ENCODE data around the gene LPIN1. TPM values are rescaled to one million over a fixed set of nuclear protein-coding genes. Genes with fewer than 3 reads are reported as not detected.

LPIN1 gene
- total RNA-seq, 1 experiment from 2014 or later, result 13.9 TPM

DNA sequence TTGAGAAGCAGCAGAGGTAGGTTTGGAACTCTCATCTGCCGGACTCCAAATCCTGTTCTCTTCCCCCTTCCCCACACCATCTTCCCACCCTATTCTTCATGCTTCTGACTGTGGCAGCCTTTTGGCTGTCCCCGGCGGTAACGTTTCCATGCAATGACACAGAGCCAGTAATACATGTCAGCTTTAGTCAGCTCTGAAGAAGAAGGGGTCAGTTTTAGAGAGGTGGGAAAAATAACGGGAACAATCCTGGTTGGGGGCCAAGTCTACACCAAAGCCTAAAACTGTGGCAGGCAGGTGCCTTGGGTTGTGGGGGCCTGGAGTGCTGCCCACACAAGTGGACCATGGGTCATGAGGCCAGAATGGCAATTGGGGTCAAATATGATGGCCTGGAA is 106.8 kb downstream of the LPIN1 start:
- peaks cover 14% of the 10 kb centered on the region for H3K4me1 Mint-ChIP-seq
- H3K27me3 Mint-ChIP-seq (ENCODE audit: low read depth), result peaks cover 5% of the 10 kb centered on the region
- H3K36me3 Mint-ChIP-seq, result peaks cover 30% of the 10 kb centered on the region
- peaks cover 41% of the 10 kb centered on the region for H3K9me3 Mint-ChIP-seq
- DNase-seq (ENCODE audit: low spot score) (no peak), ATAC-seq (no peak)
- H3K4me3 Mint-ChIP-seq, result no peak overlapping the region
- POLR2A ChIA-PET, result no interaction called here
- no peak overlapping the region for H3K27ac Mint-ChIP-seq
- CTCF ChIA-PET, result no interaction called here
- TF ChIP-seq OVOL2 (CRISPR knock-in tag; IDR thresholded peaks at IDR 0.05; ENCODE audit: borderline replicate concordance), result no peak
- no peak for TF ChIP-seq NFYB (CRISPR knock-in tag; conservative IDR thresholded peaks at IDR 0.05; ENCODE audit: low read depth)
- no peak for TF ChIP-seq ZBTB21 (CRISPR knock-in tag; IDR thresholded peaks at IDR 0.05; ENCODE audit: borderline replicate concordance)
- no peak for TF ChIP-seq MYBL2 (CRISPR knock-in tag; IDR thresholded peaks at IDR 0.05)
- no peak for TF ChIP-seq ETV6 (CRISPR knock-in tag; IDR thresholded peaks at IDR 0.05)
- TF ChIP-seq ZSCAN18 (CRISPR knock-in tag; IDR thresholded peaks at IDR 0.05), result no peak

DNA sequence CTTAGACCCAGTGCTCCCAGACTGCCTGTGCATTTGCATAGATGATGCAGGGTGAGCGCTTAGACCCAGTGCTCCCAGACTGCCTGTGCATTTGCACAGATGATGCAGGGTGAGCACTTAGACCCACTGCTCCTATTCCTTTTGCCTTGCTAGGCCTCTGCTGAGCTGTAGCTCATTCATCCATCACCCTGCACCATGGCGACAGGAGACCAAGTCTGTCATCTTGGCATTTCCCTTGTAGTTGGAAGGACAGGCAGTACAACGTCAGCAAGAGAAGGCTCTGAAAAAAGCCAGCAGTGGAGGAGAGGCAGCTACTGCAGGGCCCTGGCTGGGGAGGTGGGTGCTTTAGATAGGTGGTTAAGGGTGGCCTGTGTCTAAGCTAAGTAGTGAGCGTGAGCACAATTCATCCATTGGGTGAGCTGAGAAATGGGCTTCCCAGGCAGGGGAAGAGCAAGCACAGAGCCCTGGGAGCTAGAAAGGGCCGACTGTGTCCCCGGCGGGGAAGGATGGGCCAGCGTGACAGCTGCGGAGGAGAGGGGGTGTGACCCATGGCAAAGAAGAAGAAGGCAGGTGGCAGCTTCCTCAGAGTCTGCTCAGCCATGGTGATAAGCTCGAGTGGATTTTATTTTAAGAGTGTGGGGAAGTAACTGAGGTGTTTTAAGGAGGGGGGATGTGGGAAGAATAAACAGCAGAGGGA is 108.8 kb downstream of the LPIN1 start:
- POLR2A ChIA-PET, result interaction anchor here (0.6 kb wide), 1 partner anchor 472 kb away, joined by 4 read pairs; no protein-coding TSS in a partner anchor
- DNase-seq (ENCODE audit: low spot score), result no peak
- Mint-ChIP-seq H3K27me3 (ENCODE audit: low read depth) (peaks cover 5% of the 10 kb centered on the region), H3K36me3 (peaks cover 39% of the 10 kb centered on the region), H3K4me3 (no peak overlapping the region), H3K4me1 (peaks cover 3% of the 10 kb centered on the region), H3K27ac (no peak overlapping the region), H3K9me3 (peaks cover 50% of the 10 kb centered on the region)
- CTCF ChIA-PET, result interaction anchor here (0.5 to 1.2 kb wide), 2 partner anchors 9 to 280 kb away, joined by 3 to 6 read pairs; no protein-coding TSS in a partner anchor
- no peak for ATAC-seq
- TF ChIP-seq MXD4 (CRISPR knock-in tag; IDR thresholded peaks at IDR 0.05; ENCODE audit: borderline replicate concordance) (no peak), TP53 (CRISPR knock-in tag; IDR thresholded peaks at IDR 0.05) (no peak), ZNF416 (CRISPR knock-in tag; IDR thresholded peaks at IDR 0.05) (no peak), PRDM15 (CRISPR knock-in tag; IDR thresholded peaks at IDR 0.05) (no peak), USF2 (CRISPR knock-in tag; IDR thresholded peaks at IDR 0.05) (no peak), ZNF232 (CRISPR knock-in tag; IDR thresholded peaks at IDR 0.05) (no peak), ZNF423 (CRISPR knock-in tag; IDR thresholded peaks at IDR 0.05) (no peak), MAX (CRISPR knock-in tag; IDR thresholded peaks at IDR 0.05) (no peak), ZNF263 (CRISPR knock-in tag; IDR thresholded peaks at IDR 0.05; ENCODE audit: low read depth) (no peak), ZBTB21 (CRISPR knock-in tag; IDR thresholded peaks at IDR 0.05; ENCODE audit: borderline replicate concordance) (no peak), ATF2 (CRISPR knock-in tag; IDR thresholded peaks at IDR 0.05; ENCODE audit: borderline replicate concordance, low read depth) (no peak), GRHL2 (CRISPR knock-in tag; IDR thresholded peaks at IDR 0.05; ENCODE audit: insufficient replicate concordance, severe bottlenecking) (no peak), NR2C2 (CRISPR knock-in tag; IDR thresholded peaks at IDR 0.05) (no peak), FOXP1 (CRISPR knock-in tag; IDR thresholded peaks at IDR 0.05; ENCODE audit: borderline replicate concordance) (no peak)
- TF ChIP-seq, protein P1, sequence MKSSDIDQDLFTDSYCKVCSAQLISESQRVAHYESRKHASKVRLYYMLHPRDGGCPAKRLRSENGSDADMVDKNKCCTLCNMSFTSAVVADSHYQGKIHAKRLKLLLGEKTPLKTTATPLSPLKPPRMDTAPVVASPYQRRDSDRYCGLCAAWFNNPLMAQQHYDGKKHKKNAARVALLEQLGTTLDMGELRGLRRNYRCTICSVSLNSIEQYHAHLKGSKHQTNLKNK (CRISPR knock-in tag; IDR thresholded peaks at IDR 0.05), result no peak
- TF ChIP-seq, protein P2, sequence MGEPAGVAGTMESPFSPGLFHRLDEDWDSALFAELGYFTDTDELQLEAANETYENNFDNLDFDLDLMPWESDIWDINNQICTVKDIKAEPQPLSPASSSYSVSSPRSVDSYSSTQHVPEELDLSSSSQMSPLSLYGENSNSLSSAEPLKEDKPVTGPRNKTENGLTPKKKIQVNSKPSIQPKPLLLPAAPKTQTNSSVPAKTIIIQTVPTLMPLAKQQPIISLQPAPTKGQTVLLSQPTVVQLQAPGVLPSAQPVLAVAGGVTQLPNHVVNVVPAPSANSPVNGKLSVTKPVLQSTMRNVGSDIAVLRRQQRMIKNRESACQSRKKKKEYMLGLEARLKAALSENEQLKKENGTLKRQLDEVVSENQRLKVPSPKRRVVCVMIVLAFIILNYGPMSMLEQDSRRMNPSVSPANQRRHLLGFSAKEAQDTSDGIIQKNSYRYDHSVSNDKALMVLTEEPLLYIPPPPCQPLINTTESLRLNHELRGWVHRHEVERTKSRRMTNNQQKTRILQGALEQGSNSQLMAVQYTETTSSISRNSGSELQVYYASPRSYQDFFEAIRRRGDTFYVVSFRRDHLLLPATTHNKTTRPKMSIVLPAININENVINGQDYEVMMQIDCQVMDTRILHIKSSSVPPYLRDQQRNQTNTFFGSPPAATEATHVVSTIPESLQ (CRISPR knock-in tag; IDR thresholded peaks at IDR 0.05), result no peak
- TF ChIP-seq, protein P3, sequence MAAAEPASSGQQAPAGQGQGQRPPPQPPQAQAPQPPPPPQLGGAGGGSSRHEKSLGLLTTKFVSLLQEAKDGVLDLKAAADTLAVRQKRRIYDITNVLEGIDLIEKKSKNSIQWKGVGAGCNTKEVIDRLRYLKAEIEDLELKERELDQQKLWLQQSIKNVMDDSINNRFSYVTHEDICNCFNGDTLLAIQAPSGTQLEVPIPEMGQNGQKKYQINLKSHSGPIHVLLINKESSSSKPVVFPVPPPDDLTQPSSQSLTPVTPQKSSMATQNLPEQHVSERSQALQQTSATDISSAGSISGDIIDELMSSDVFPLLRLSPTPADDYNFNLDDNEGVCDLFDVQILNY (CRISPR knock-in tag; IDR thresholded peaks at IDR 0.05), result no peak
